Smooth muscle cell (in vitro differentiated cells): ENCODE measurements around the gene SLC1A4. TPM values are rescaled to one million over a fixed set of nuclear protein-coding genes. Genes with fewer than 3 reads are reported as not detected.

ENCODE experiments used
- DNase-seq: peaks from one replicate; lab custom pipeline; 2025; ENCODE audit not compliant: unreplicated experiment; lab: John Stamatoyannopoulos, UW
- H2AFZ ChIP-seq: fragments of 200-600 bp; sonication (generic); 2 replicates; pipeline ENCODE4 v1.6.0; 2016; ENCODE audit warnings: antibody characterized with exemption, low read depth, mild to moderate bottlenecking
- H3F3A ChIP-seq: fragments of 200-600 bp; sonication (generic); 2 replicates; pipeline ENCODE4 v1.6.0; 2017; ENCODE audit warnings: antibody characterized with exemption, low read depth
- H3K27ac ChIP-seq: fragments of 200-600 bp; sonication (generic); 2 replicates; pipeline ENCODE4 v1.5.1; 2016; ENCODE audit warnings: low read depth, mild to moderate bottlenecking
- H3K27me3 ChIP-seq: fragments of 200-600 bp; sonication (generic); 2 replicates; pipeline ENCODE4 v1.6.1; 2016; ENCODE audit warnings: low read depth, mild to moderate bottlenecking
- H3K36me3 ChIP-seq: fragments of 200-600 bp; sonication (generic); 2 replicates; pipeline ENCODE4 v1.5.1; 2016; ENCODE audit warnings: low read depth
- H3K4me1 ChIP-seq: fragments of 200-600 bp; sonication (generic); 2 replicates; pipeline ENCODE4 v1.5.1; 2016; ENCODE audit warnings: low read depth
- H3K4me2 ChIP-seq: fragments of 200-600 bp; sonication (generic); 2 replicates; pipeline ENCODE4 v1.6.0; 2016; ENCODE audit warnings: mild to moderate bottlenecking
- H3K4me3 ChIP-seq: fragments of 200-600 bp; sonication (generic); 2 replicates; pipeline ENCODE4 v1.5.1; 2016; ENCODE audit warnings: mild to moderate bottlenecking
- H3K79me2 ChIP-seq: fragments of 200-600 bp; sonication (generic); 2 replicates; pipeline ENCODE4 v1.6.0; 2016; ENCODE audit warnings: low read depth, mild to moderate bottlenecking
- H3K9ac ChIP-seq: fragments of 200-600 bp; sonication (generic); 2 replicates; pipeline ENCODE4 v1.6.0; 2016; ENCODE audit warnings: low read depth
- H3K9me3 ChIP-seq: fragments of 200-600 bp; sonication (generic); replicated peaks from 2 replicates; pipeline ENCODE4 v1.5.1; 2016; ENCODE audit warnings: low read depth
- H4K20me1 ChIP-seq: fragments of 200-600 bp; sonication (generic); 2 replicates; pipeline ENCODE4 v1.6.0; 2016; ENCODE audit warnings: low read depth
- CTCF ChIP-seq: fragments of 200-600 bp; sonication (generic); IDR thresholded peaks from 2 replicates; pipeline ENCODE4 v1.5.1; 2017; ENCODE audit warnings: borderline replicate concordance, mild to moderate bottlenecking, antibody characterized with exemption; ENCODE audit not compliant: insufficient read depth, poor library complexity, severe bottlenecking
- WGBS: methylation state at CpG from one replicate; pipeline ENCODE4 v1.1.7; 2016; ENCODE audit warnings: low lambda C conversion rate; 5-methylcytosine and 5-hydroxymethylcytosine counted together
- polyA plus RNA-seq: library from polyadenylated mRNA; unstranded; fragments of >200 nt; fragmentation: Nextera tagmentation; extraction: Ambion mirVana; gene quantifications from 2 replicates; pipeline ENCODE4 v1.2.1, GENCODE V29; 2016
- total RNA-seq: library from RNA; depleted of rRNA; stranded (reverse); fragments of >200 nt; gene quantifications from 2 replicates; pipeline ENCODE4 v1.2.3, GENCODE V29; 2014

Gene SLC1A4
- total and polyA plus RNA-seq, 2 experiments from 2014 or later = 14.2 to 16.9 TPM

DNA sequence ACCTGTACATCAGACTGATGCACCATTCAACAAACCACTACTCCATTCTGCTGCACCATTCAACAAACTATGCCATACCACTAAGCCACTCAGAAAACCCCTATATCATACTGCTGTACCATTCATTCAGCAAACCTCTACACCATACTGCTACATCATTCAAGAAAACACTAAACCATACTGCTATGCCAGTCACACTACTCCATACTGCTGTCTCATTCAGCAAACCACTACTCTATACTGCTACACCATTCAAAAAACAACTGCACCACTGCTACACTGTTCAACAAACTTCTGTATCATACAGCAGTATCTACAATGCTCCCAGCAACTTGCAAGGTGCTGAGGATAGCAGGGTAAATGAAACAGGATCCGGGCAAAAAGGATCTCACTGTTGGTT, 12.9 kb upstream of the SLC1A4 start:
- no peaks in the 10 kb centered on the region for H3K79me2 ChIP-seq
- H3K4me2 ChIP-seq = no peak overlapping the region
- no peaks in the 10 kb centered on the region for H3K4me1 ChIP-seq
- no peaks in the 10 kb centered on the region for H4K20me1 ChIP-seq
- no peaks in the 10 kb centered on the region for H3F3A ChIP-seq
- H3K9ac ChIP-seq = no peak overlapping the region
- no peak overlapping the region for H2AFZ ChIP-seq
- no peak overlapping the region for H3K27ac ChIP-seq
- H3K4me3 ChIP-seq = no peak overlapping the region
- TF ChIP-seq CTCF = no peak
- no peak for DNase-seq
- no peaks in the 10 kb centered on the region for H3K36me3 ChIP-seq
- WGBS = 89% methylated on average over 1 of the region's 1 CpG
- no peaks in the 10 kb centered on the region for H3K27me3 ChIP-seq
- H3K9me3 ChIP-seq = no peaks in the 10 kb centered on the region

- Histone ChIP-seq H3K4me2 (peak overlapping the region; percentile 8), H3K4me1 (no peaks in the 10 kb centered on the region)
- DNase-seq = no peak
Measured at GRCh38 chr2:64978514-64979268, 10.5 kb upstream of the SLC1A4 start.

DNA sequence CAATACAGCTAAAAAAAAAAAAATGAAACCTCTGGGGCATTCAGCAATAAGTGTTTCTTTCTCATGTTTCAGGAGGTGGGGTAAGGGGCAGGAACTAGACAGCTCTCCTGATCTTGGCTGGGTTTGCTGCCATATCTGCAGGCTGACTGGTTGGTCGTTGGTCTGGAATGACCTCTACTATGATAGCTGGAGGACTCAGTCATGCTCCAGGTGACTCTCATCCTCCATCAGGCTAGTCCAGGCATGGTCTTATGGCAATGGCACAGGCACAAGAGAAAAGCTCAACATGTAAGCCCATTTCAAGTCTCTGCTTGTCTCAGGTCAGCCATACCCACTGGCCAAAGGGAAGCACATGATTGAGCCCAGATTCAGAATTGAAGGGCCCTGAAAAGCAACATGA, 9.5 kb upstream of the SLC1A4 start:
- H3K27me3 ChIP-seq = no peaks in the 10 kb centered on the region
- H3K79me2 ChIP-seq = no peaks in the 10 kb centered on the region
- no peak overlapping the region for H3K4me2 ChIP-seq
- no peak for DNase-seq
- no peak for TF ChIP-seq CTCF
- H3K4me1 ChIP-seq = no peaks in the 10 kb centered on the region
- H3K27ac ChIP-seq = no peak overlapping the region
- no peaks in the 10 kb centered on the region for H4K20me1 ChIP-seq
- H3F3A ChIP-seq = no peaks in the 10 kb centered on the region
- no peak overlapping the region for H3K9ac ChIP-seq
- no peak overlapping the region for H3K4me3 ChIP-seq
- no peaks in the 10 kb centered on the region for H3K9me3 ChIP-seq
- no peaks in the 10 kb centered on the region for H3K36me3 ChIP-seq
- 71% methylated on average over 1 of the region's 1 CpG for WGBS
- H2AFZ ChIP-seq = no peak overlapping the region

More at GRCh38 chr2:64978514-64979268, 10.5 kb upstream of the SLC1A4 start:
- Histone ChIP-seq H3K9ac (no peak overlapping the region), H2AFZ (no peak overlapping the region), H3K79me2 (no peaks in the 10 kb centered on the region), H4K20me1 (no peaks in the 10 kb centered on the region), H3K27me3 (no peaks in the 10 kb centered on the region), H3K9me3 (no peaks in the 10 kb centered on the region), H3K27ac (no peak overlapping the region), H3F3A (no peaks in the 10 kb centered on the region), H3K4me3 (no peak overlapping the region), H3K36me3 (no peaks in the 10 kb centered on the region)
- no peak for TF ChIP-seq CTCF
- WGBS = 41% methylated on average over 4 of the region's 4 CpGs

- Histone ChIP-seq H3K36me3 (no peaks in the 10 kb centered on the region), H3K9ac (no peak overlapping the region), H3K27ac (no peak overlapping the region), H3F3A (no peaks in the 10 kb centered on the region), H3K9me3 (no peaks in the 10 kb centered on the region), H2AFZ (no peak overlapping the region), H3K4me1 (no peaks in the 10 kb centered on the region), H3K27me3 (no peaks in the 10 kb centered on the region), H3K79me2 (no peaks in the 10 kb centered on the region), H3K4me3 (no peak overlapping the region), H3K4me2 (no peak overlapping the region), H4K20me1 (no peaks in the 10 kb centered on the region)
- no peak for TF ChIP-seq CTCF
- no peak for DNase-seq
- WGBS = 82% methylated on average over 1 of the region's 1 CpG
Measured at GRCh38 chr2:64980183-64980582, 9.0 kb upstream of the SLC1A4 start.
